Measurements from ENCODE around the gene BSDC1. TPM values are rescaled to one million over a fixed set of nuclear protein-coding genes. Genes with fewer than 3 reads are reported as not detected.
A peak's percentile ranks its signal among the peaks of the same experiment; 100 is the strongest.

The BSDC1 gene
- total and polyA plus RNA-seq, 2 of the 13 experiments (the other 11 are each of a cell fraction or from before 2014, with no cell fraction given) = 40.3 to 64.2 TPM

- no peak for TF ChIP-seq DRAP1 (CRISPR knock-in tag; IDR thresholded peaks at IDR 0.05)
- TF ChIP-seq SAFB2 (CRISPR knock-in tag; IDR thresholded peaks at IDR 0.05; ENCODE audit: borderline replicate concordance, low read depth) = no peak
- no peak for TF ChIP-seq ZHX1 (CRISPR knock-in tag; IDR thresholded peaks at IDR 0.05; ENCODE audit: low read depth)
- TF ChIP-seq PTBP1 (IDR thresholded peaks at IDR 0.05; ENCODE audit: low read depth, low read length, poor library complexity, severe bottlenecking) = no peak
- peak; percentile 33; the same call in 1 of the 2 replicates for TF ChIP-seq ZNF614 (CRISPR knock-in tag; IDR thresholded peaks at IDR 0.05; ENCODE audit: borderline replicate concordance)
- no peak for TF ChIP-seq AGO2 (optimal IDR thresholded peaks at IDR 0.05; ENCODE audit: low read depth, low read length)
- TF ChIP-seq ZBTB49 (CRISPR knock-in tag; IDR thresholded peaks at IDR 0.05; ENCODE audit: borderline replicate concordance) = no peak
- TF ChIP-seq PLRG1 (conservative IDR thresholded peaks at IDR 0.05) = no peak
- TF ChIP-seq CREB1 (IDR thresholded peaks at IDR 0.05) = peak; percentile 73
- TF ChIP-seq CREB1 (CRISPR knock-in tag; IDR thresholded peaks at IDR 0.05) = no peak; the same call in 1 of the 2 replicates
- no peak for TF ChIP-seq RARG (CRISPR knock-in tag; IDR thresholded peaks at IDR 0.05; ENCODE audit: low read depth)
- TF ChIP-seq ZSCAN12 (CRISPR knock-in tag; IDR thresholded peaks at IDR 0.05) = no peak
- TF ChIP-seq ZNF713 (CRISPR knock-in tag; IDR thresholded peaks at IDR 0.05) = no peak
- no peak for TF ChIP-seq POLR2A (IDR thresholded peaks at IDR 0.05; ENCODE audit: insufficient read depth in 1 of 2, low read depth in 2 of 2, low read length in 2 of 2)
- no peak for TF ChIP-seq ZNF577 (CRISPR knock-in tag; IDR thresholded peaks at IDR 0.05; ENCODE audit: borderline replicate concordance, low read depth)
- TF ChIP-seq ATF7-NPFF (CRISPR knock-in tag; IDR thresholded peaks at IDR 0.05; ENCODE audit: low read depth) = no peak
- peak; percentile 47; the same call in 1 of the 2 replicates for TF ChIP-seq ZNF331 (CRISPR knock-in tag; IDR thresholded peaks at IDR 0.05)
- no peak for TF ChIP-seq ZBTB46 (CRISPR knock-in tag; IDR thresholded peaks at IDR 0.05; ENCODE audit: borderline replicate concordance)
- TF ChIP-seq MAZ (IDR thresholded peaks at IDR 0.05; ENCODE audit: borderline replicate concordance, low read depth, low read length) = no peak
- peak; percentile 22; the same call in 1 of the 2 replicates for TF ChIP-seq MAZ (CRISPR knock-in tag; IDR thresholded peaks at IDR 0.05; ENCODE audit: low read depth)
- TF ChIP-seq HNRNPK (IDR thresholded peaks at IDR 0.05; ENCODE audit: low read depth, low read length, poor library complexity, severe bottlenecking) = no peak
- TF ChIP-seq ZNF232 (CRISPR knock-in tag; IDR thresholded peaks at IDR 0.05; ENCODE audit: borderline replicate concordance) = no peak
- TF ChIP-seq ZNF33A (CRISPR knock-in tag; IDR thresholded peaks at IDR 0.05; ENCODE audit: borderline replicate concordance) = no peak
- no peak for TF ChIP-seq RBAK (CRISPR knock-in tag; IDR thresholded peaks at IDR 0.05)
Observed at GRCh38 chr1:32345289-32345827, 48.9 kb downstream of the BSDC1 start (continued).

Data from HepG2 (cell line).